ENCODE data around the gene PCDHGC4.

Gene PCDHGC4

DNA sequence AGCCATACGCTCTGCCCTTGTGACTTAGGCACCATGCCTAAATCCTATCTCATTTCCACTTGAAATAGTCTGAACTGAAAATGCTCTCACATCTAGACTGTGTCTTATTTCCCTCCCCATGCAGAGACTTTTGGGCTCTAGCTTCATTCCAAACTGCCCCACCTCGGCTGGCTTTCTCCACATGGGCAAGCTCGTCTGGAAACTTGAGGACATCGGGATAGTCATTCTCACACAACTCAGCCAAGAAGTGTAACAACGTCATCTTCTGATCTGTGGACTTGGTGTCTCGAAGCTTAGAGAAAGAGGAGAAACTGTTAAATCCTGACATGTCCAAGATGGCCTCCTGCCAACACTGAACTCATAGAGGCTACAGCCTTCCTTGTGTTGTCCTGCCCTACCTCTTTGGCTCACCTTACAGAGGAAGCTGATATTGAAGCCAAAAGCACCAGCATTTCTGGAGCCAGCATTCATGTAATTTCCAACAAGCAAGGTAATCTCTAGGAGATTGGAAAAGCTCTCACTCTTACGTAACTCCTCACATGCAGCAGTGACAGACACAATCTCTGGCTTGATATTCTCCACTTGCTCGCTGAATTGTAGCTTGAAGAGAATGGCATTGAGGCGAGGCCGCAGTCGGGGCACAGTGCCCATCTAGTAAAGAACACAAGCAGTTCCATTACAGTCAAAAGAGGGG, 43.6 kb downstream of the PCDHGC4 start:
- DNase-seq (ENCODE audit: low read depth in 1 of 2, low spot score in 1 of 2) = no peak

DNA sequence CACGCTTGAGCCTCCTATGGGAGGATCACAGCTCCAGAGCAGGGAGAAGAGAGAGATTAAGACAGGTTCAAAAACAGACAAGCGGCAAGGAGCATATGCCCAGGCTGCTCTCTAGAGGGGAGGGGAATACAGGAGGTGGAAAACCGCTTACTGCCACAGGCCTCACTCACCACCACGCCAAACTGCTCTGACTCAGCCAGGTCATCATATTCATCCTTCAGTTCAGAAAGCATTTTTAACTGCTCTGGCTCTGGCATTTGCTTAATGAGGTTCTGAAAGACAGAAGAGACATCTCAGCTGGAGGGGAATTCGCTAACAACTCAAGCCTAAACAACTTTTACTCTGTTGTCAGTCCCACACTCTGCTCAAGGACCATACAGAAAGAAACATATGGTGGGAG, 44.2 kb downstream of the PCDHGC4 start:
- DNase-seq (ENCODE audit: low read depth in 1 of 2, low spot score in 1 of 2) = no peak

DNA sequence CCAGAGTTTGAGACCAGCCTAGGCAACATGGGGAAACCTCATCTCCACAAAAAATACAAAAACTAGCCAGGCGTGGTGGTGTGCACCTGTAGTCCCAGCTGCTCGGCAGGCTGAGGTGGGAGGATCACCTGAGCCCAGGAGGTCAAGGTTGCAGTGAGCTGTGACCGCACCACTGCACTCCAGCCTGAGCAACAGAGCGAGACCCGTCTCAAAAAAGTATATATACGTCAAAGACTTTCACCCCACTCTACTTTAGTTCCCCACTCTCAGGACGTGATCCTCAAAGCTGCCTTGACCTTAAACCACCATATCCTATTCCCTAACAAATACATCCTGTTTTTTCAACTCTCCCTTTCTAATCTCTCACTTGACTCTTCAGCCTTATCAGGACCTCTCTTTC, 45.0 kb downstream of the PCDHGC4 start:
- no peak for DNase-seq (ENCODE audit: low read depth in 1 of 2, low spot score in 1 of 2)

DNA sequence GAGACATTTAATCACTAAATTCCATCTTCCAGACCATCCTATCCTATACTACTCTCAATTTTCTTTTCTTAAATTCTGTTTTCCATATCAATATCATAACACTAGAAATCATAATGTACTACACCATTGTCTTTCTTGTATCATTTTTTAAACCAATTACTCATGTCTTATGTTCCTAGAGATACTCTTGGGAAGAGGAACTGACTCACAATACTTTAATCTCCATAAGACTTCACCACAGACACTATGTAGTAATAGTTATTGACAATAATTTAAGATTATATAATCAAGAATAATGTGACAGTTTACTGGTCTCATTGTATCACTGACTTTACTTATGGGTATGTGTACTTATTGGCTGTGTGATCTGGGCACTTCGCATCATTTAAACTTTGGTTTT, 47.9 kb downstream of the PCDHGC4 start:
- DNase-seq (ENCODE audit: low read depth in 1 of 2, low spot score in 1 of 2) = no peak

DNA sequence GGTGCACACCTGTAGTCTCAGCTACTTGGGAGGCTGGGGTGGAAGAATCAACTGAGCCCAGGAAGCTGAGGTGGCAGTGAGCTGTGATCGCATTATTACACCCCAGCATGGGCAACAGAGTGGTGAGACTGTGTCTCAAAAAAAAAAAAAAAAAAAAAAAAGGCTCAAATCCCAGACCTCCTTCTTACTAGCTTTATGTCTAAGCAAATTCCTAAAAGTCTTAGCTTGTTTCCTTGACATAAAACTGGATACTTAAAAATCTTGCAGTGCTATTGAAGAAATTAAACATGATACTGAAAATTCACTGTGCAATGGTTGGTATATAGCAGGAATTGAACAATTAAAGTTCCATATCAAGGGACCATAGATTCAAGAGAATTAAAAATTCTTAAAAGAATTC, 49.1 kb downstream of the PCDHGC4 start:
- no peak for DNase-seq (ENCODE audit: low read depth in 1 of 2, low spot score in 1 of 2)

DNA sequence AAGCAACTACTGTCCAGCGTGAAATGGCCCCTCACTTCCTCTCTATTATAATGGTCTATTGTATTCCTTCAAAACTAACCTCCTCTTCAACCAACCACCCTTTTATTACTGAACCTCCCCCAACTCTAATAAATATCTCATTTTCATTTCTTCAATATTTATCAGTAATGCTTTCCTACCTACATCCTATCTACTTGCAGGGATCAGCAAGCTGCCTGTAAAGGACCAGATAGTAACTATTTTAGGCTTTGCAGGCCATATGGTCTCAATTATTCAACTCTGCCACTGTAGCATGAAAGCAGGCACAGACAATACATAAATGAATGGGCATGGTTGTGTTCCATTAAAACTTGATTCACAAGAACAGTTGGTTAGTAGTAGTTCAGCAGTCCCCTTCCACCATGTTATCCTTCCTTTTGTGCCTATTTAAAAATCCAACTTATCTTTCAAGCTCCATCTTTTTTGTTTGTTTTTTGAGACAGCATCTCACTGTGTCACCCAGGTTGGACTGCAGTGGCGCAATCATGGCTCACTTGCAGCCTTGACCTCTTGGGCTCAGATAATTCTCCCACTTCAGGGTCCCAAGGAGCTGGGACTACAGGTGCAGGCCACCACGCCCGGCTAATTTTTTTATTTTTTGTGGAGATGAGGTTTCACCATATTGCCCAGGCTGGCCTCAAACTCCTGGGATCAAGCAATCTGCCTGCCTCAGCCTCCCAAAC, 49.8 kb downstream of the PCDHGC4 start:
- no peak for DNase-seq (ENCODE audit: low read depth in 1 of 2, low spot score in 1 of 2)
